ENCODE results near the gene MTHFD2.
"Not testable (repeated sequence)": the region's sequence is repeated elsewhere in the genome, so short reads cannot be mapped to it uniquely, and the experiment has no call there.

The MTHFD2 gene

DNA sequence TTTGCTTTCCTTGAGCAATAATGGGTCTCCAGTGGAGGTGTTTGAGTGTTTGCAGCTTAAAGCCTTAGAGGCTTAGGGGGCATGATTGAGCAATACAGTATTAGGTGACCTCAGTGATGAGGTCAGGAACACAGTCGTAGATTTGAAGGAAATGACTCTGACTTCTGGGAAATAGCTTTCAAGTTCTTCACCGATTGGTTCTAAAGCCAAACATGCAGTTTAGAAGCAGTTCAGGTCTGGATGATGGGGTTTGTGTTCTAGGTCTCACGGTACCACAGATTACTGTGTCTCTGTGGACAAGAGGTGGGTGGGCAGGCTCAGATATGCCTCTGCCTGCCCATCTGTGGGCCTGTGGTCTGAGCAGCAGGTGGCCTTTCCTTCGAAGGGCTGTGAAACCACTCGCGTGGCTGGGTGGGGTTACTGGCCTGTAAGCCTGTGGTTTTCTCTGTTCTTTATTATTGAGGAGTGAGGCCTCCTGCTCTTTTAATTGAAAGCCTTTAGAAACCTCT is 7.8 kb downstream of the MTHFD2 start:
- Histone ChIP-seq H3K27ac (ENCODE audit: low read depth, low read length) (no peak overlapping the region), H3K27me3 (ENCODE audit: control insufficient read depth in 5 of 5, insufficient read depth in 4 of 5, low read length in 5 of 5) (peaks cover 0 to 5% (median 0%) of the 10 kb centered on the region in 5 donors), H3K4me3 (ENCODE audit: low read depth in 1 of 5, low read length in 5 of 5) (no peak overlapping the region), H3K36me3 (ENCODE audit: control insufficient read depth in 5 of 5, insufficient read depth in 5 of 5, low read length in 5 of 5) (peaks cover 5 to 14% (median 7%) of the 10 kb centered on the region in 5 donors), H3K9me3 (ENCODE audit: control insufficient read depth in 5 of 5, low read length in 5 of 5) (no peaks in the 10 kb centered on the region), H3K4me1 (ENCODE audit: control insufficient read depth in 5 of 5, insufficient read depth in 5 of 5, low read length in 5 of 5) (peaks cover 0 to 11% (median 7%) of the 10 kb centered on the region in 5 donors), H3K9ac (ENCODE audit: low read length in 5 of 5) (peak overlapping the region in 1 of 5 donors; percentile 38)

DNA sequence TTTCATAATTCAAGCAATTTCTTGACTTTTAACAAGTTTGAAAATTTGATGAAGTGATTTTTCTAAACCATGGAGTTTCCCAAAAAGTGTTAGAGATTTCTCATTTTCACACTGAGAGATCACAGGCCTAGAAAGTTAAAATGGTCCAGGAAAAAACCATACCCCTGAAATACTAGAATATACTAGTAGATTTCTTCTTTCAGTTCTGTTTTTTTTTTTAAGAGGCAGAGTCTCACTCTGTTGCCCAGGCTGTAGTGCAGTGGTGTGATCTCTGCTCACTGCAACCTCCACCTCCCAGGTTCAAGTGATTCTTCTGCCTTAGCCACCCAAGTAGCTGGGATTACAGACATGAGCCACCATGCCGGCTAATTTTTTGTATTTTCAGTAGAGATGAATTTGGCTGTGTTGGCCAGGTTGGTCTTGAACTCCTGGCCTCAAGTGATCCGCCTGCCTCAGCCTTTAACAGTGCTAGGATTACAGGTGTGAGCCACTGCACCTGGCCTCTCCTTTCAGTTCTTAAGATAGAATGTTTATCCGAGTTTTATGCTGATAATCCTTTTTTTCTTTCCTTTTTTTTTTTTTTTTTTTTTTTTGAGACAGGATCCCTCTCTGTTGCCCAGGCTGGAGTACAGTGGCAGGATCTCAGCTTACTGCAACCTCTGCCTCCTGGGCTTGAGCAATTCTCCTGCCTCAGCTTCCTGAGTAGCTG is 14.4 kb downstream of the MTHFD2 start:
- no peaks in the 10 kb centered on the region for H3K9me3 ChIP-seq (ENCODE audit: control insufficient read depth in 5 of 5, low read length in 5 of 5)
- no peaks in the 10 kb centered on the region for H3K4me1 ChIP-seq (ENCODE audit: control insufficient read depth in 5 of 5, insufficient read depth in 5 of 5, low read length in 5 of 5)
- H3K27ac ChIP-seq (ENCODE audit: low read depth, low read length): no peak overlapping the region
- H3K4me3 ChIP-seq (ENCODE audit: low read depth in 1 of 5, low read length in 5 of 5): no peak overlapping the region
- H3K9ac ChIP-seq (ENCODE audit: low read length in 5 of 5): no peak overlapping the region
- peaks cover 6 to 23% (median 11%) of the 10 kb centered on the region in 5 donors for H3K36me3 ChIP-seq (ENCODE audit: control insufficient read depth in 5 of 5, insufficient read depth in 5 of 5, low read length in 5 of 5)
- H3K27me3 ChIP-seq (ENCODE audit: control insufficient read depth in 5 of 5, insufficient read depth in 4 of 5, low read length in 5 of 5): peaks cover 0 to 5% (median 0%) of the 10 kb centered on the region in 5 donors

DNA sequence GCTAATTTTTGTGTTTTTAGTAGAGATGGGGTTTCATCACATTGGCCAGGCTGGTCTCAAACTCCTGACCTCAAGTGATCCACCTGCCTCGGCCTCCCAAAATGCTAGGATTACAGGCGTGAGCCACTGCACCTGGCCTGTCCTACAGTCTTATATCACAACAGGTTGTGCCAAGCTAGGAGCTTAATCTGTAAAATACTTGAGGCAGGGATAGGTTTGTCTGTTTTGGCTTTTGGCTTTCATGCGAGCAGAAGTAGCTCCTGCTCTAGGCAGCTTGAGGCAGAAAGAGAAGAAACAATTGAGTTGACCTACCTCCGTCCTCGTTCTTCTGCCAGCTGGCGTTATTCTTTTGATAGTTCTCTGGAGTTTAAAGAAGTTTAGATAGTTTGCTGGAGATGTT is 17.4 kb downstream of the MTHFD2 start:
- peaks cover 3 to 14% (median 8%) of the 10 kb centered on the region in 5 donors for H3K36me3 ChIP-seq (ENCODE audit: control insufficient read depth in 5 of 5, insufficient read depth in 5 of 5, low read length in 5 of 5)
- H3K9ac ChIP-seq (ENCODE audit: low read length in 5 of 5); H3K27me3 ChIP-seq (ENCODE audit: control insufficient read depth in 5 of 5, insufficient read depth in 4 of 5, low read length in 5 of 5); H3K4me1 ChIP-seq (ENCODE audit: control insufficient read depth in 5 of 5, insufficient read depth in 5 of 5, low read length in 5 of 5); H3K27ac ChIP-seq (ENCODE audit: low read depth, low read length); H3K9me3 ChIP-seq (ENCODE audit: control insufficient read depth in 5 of 5, low read length in 5 of 5); H3K4me3 ChIP-seq (ENCODE audit: low read depth in 1 of 5, low read length in 5 of 5): not testable (repeated sequence)

DNA sequence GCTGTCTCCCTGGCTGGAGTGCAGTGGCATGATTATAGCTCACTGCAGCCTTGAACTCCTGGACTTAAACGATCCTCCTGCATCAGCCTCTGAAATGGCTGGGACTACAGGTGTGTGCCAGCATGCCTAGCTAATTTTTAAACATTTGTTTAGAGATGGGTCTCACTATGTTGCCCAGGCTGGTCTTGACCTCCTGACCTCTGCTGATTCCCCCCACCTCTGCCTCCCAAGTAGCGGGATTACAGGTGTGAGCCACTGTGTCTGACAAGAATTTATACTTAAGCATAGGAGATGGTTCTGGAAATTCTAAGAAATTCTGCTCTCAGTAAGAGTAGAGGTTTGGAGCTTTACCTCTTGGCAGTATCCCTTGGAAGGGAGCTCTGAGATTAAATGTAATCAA is 18.2 kb downstream of the MTHFD2 start:
- no peaks in the 10 kb centered on the region for H3K27me3 ChIP-seq (ENCODE audit: control insufficient read depth in 5 of 5, insufficient read depth in 4 of 5, low read length in 5 of 5)
- no peak overlapping the region for H3K27ac ChIP-seq (ENCODE audit: low read depth, low read length)
- no peak overlapping the region for H3K4me3 ChIP-seq (ENCODE audit: low read depth in 1 of 5, low read length in 5 of 5)
- H3K9ac ChIP-seq (ENCODE audit: low read length in 5 of 5): no peak overlapping the region
- peaks cover 3 to 14% (median 4%) of the 10 kb centered on the region in 5 donors for H3K36me3 ChIP-seq (ENCODE audit: control insufficient read depth in 5 of 5, insufficient read depth in 5 of 5, low read length in 5 of 5)
- no peaks in the 10 kb centered on the region for H3K4me1 ChIP-seq (ENCODE audit: control insufficient read depth in 5 of 5, insufficient read depth in 5 of 5, low read length in 5 of 5)
- no peaks in the 10 kb centered on the region for H3K9me3 ChIP-seq (ENCODE audit: control insufficient read depth in 5 of 5, low read length in 5 of 5)

DNA sequence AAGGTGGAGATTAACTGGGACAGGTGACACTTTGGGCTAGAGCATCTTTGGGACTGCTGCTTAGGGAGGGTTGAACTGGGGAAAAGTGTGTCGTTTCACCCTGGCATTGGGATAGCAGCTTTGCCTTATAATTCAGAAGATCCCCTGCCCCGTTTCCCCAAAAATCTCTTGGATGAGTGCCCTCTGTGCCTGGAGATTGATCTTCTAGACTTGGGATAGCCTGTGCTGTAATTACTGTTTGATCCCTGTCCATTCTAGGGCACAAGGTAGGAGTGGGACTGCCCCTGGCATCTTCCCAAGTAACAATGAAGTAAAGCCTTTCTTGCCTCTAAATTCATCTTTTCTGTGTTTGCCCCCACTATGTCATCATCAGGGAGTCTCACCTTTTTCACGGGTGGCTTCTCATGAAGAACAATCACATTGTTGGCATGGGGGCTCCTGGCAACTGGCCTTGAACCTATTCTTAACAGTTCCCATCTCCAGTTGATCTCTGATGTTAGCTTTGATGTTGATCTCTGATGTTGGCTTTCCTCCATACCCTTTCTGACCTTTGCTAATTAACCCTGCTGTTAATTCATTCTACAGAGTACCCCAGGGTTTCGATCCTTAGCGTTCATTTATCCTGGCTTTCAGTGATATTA is 21.6 kb downstream of the MTHFD2 start:
- Histone ChIP-seq H3K9me3 (ENCODE audit: control insufficient read depth in 5 of 5, low read length in 5 of 5) (no peaks in the 10 kb centered on the region), H3K4me1 (ENCODE audit: control insufficient read depth in 5 of 5, insufficient read depth in 5 of 5, low read length in 5 of 5) (no peaks in the 10 kb centered on the region), H3K27ac (ENCODE audit: low read depth, low read length) (no peak overlapping the region), H3K4me3 (ENCODE audit: low read depth in 1 of 5, low read length in 5 of 5) (no peak overlapping the region), H3K9ac (ENCODE audit: low read length in 5 of 5) (no peak overlapping the region), H3K27me3 (ENCODE audit: control insufficient read depth in 5 of 5, insufficient read depth in 4 of 5, low read length in 5 of 5) (no peaks in the 10 kb centered on the region), H3K36me3 (ENCODE audit: control insufficient read depth in 5 of 5, insufficient read depth in 5 of 5, low read length in 5 of 5) (peaks cover 0 to 6% (median 4%) of the 10 kb centered on the region in 5 donors)

DNA sequence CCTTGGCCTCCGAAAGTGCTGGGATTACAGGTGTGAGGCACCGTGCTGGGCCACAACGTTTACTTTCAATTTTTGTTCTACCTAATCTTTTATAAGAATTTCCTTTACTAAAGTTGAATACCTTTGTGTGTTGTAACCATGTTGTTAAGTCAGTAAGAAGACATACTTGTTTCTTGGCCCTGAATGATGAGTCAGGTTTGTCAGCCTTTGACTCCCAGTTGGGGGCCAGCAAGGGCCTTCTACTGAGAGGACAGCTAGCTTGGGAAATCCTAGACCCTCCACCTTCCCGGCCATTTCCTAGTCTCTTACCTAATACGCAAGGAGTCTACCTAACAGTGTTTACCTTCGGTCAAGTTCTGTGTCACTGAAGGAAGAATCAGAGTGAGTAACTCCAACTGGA is 22.7 kb downstream of the MTHFD2 start:
- Histone ChIP-seq H3K9ac (ENCODE audit: low read length in 5 of 5) (no peak overlapping the region), H3K27ac (ENCODE audit: low read depth, low read length) (no peak overlapping the region), H3K9me3 (ENCODE audit: control insufficient read depth in 5 of 5, low read length in 5 of 5) (no peaks in the 10 kb centered on the region), H3K4me1 (ENCODE audit: control insufficient read depth in 5 of 5, insufficient read depth in 5 of 5, low read length in 5 of 5) (no peaks in the 10 kb centered on the region), H3K27me3 (ENCODE audit: control insufficient read depth in 5 of 5, insufficient read depth in 4 of 5, low read length in 5 of 5) (no peaks in the 10 kb centered on the region), H3K36me3 (ENCODE audit: control insufficient read depth in 5 of 5, insufficient read depth in 5 of 5, low read length in 5 of 5) (peaks cover 0 to 5% (median 3%) of the 10 kb centered on the region in 5 donors), H3K4me3 (ENCODE audit: low read depth in 1 of 5, low read length in 5 of 5) (no peak overlapping the region)

DNA sequence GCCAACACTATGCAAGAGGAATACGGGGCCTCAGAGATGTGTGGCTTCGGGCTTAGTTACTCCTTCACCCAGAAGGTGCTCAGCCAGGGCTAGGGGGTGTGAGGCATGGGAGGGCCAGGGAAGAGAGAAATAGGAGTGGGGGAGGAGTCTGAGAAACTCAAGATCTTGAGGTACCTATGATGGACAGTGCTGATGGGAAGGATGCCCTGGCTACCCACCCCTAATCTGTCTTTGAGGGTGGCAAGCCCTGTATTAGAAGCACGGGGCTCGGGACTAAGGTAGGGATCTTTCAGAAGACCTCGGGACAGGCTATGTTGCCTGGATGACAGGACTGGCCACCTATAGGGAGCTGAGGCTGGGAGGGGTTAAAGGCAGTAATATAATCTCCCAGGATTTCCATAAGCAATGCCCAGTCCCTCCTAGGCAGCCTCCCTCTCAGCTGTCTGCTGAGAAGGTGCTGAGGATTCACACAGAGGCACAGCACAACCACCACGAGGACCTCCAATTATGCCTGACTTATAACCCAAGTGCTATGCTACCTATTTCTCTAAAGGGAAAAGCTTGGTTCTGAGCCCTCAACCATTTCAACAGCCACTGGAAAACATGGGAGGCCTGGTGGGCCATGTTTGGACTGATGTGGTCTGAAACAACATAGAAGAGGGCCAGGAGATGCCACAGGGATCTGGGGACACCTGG is 23.3 kb downstream of the MTHFD2 start:
- Histone ChIP-seq H3K9me3 (ENCODE audit: control insufficient read depth in 5 of 5, low read length in 5 of 5) (no peaks in the 10 kb centered on the region), H3K4me1 (ENCODE audit: control insufficient read depth in 5 of 5, insufficient read depth in 5 of 5, low read length in 5 of 5) (no peaks in the 10 kb centered on the region), H3K4me3 (ENCODE audit: low read depth in 1 of 5, low read length in 5 of 5) (no peak overlapping the region), H3K27ac (ENCODE audit: low read depth, low read length) (no peak overlapping the region), H3K9ac (ENCODE audit: low read length in 5 of 5) (no peak overlapping the region), H3K36me3 (ENCODE audit: control insufficient read depth in 5 of 5, insufficient read depth in 5 of 5, low read length in 5 of 5) (peaks cover 0 to 5% (median 3%) of the 10 kb centered on the region in 5 donors), H3K27me3 (ENCODE audit: control insufficient read depth in 5 of 5, insufficient read depth in 4 of 5, low read length in 5 of 5) (no peaks in the 10 kb centered on the region)

DNA sequence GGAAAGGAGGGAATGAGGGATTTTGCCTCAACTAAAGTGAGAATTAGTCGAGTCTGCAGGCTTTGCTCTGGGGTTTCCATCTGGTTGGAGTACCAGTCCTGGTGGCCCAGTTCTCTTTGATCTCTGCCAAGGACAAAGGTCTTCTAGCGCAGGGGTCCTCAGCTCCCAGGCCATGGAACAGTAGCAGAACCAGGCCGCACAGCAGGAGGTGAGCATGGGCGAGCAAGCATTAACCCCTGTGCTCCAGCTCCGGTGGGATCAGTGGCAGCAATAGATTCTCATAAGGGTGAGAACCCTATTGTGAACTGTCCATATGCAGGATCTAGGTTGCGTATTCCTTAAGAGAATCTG is 23.9 kb downstream of the MTHFD2 start:
- Histone ChIP-seq H3K4me3 (ENCODE audit: low read depth in 1 of 5, low read length in 5 of 5) (no peak overlapping the region), H3K4me1 (ENCODE audit: control insufficient read depth in 5 of 5, insufficient read depth in 5 of 5, low read length in 5 of 5) (no peaks in the 10 kb centered on the region), H3K36me3 (ENCODE audit: control insufficient read depth in 5 of 5, insufficient read depth in 5 of 5, low read length in 5 of 5) (peaks cover 0 to 5% (median 3%) of the 10 kb centered on the region in 5 donors), H3K27me3 (ENCODE audit: control insufficient read depth in 5 of 5, insufficient read depth in 4 of 5, low read length in 5 of 5) (no peaks in the 10 kb centered on the region), H3K9me3 (ENCODE audit: control insufficient read depth in 5 of 5, low read length in 5 of 5) (no peaks in the 10 kb centered on the region), H3K27ac (ENCODE audit: low read depth, low read length) (no peak overlapping the region), H3K9ac (ENCODE audit: low read length in 5 of 5) (no peak overlapping the region)

DNA sequence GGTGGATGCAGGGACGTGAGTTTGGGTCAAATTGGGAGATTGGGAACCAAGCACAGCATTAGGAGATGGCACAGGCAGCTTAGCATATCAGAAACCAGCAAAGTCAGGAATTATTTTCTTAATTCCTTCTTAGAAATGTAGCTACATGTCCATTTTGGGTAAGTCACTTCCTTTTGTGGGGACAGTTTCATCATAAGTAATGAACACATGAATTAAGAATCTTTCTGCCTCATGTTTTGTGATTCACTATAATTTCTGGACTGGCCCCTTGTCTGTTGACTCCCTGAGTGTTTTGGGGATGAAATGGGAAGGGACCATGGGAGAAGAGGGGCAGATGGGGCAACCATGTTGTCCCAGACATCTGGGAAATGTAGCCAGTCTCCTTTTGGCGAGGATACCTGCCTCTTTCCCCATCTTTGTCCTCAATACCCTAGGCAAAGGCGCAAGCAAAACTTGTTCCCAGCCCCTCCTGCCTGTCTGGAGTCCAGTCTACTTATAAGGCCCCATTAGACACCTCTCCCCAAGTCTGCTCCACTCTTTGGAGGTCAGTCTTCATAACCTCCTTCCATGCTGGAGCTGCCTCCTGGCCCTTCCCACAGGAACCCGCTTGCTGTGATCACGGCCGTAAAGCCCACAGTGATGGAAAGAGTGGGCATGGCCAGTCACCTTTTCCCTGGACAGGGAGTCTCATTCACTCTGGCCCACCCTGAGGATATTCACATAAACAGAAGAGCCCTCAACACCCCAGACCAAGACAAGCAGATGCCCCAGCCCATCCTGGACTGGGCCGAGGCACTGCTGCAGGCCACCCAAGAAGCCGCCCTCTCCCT is 25.7 kb downstream of the MTHFD2 start:
- no peak overlapping the region for H3K9ac ChIP-seq (ENCODE audit: low read length in 5 of 5)
- H3K27ac ChIP-seq (ENCODE audit: low read depth, low read length): no peak overlapping the region
- H3K36me3 ChIP-seq (ENCODE audit: control insufficient read depth in 5 of 5, insufficient read depth in 5 of 5, low read length in 5 of 5): no peaks in the 10 kb centered on the region
- no peak overlapping the region for H3K4me3 ChIP-seq (ENCODE audit: low read depth in 1 of 5, low read length in 5 of 5)
- H3K9me3 ChIP-seq (ENCODE audit: control insufficient read depth in 5 of 5, low read length in 5 of 5): no peaks in the 10 kb centered on the region
- no peaks in the 10 kb centered on the region for H3K4me1 ChIP-seq (ENCODE audit: control insufficient read depth in 5 of 5, insufficient read depth in 5 of 5, low read length in 5 of 5)
- H3K27me3 ChIP-seq (ENCODE audit: control insufficient read depth in 5 of 5, insufficient read depth in 4 of 5, low read length in 5 of 5): no peaks in the 10 kb centered on the region
